Esophagus squamous epithelium (tissue), 4 donors: ENCODE data around the gene ABCB8.
A peak's percentile ranks its signal among the peaks of the same experiment; 100 is the strongest.

Experiments used
- POLR2A ChIP-seq, 4 donors: fragments of 450-650 bp; IDR thresholded peaks; one replicate each; pipeline ENCODE4 v1.6.1; 2017; ENCODE audit warnings: antibody characterized with exemption in 4 of 4, mild to moderate bottlenecking in 4 of 4, moderate library complexity in 3 of 4
- TF ChIP-seq, protein P1 (sequence below), 6 experiments: fragments of 450-650 bp in 4 of 6; fragments of 200-600 bp in 2 of 6; sonication (generic) in 2 of 6; IDR thresholded peaks; one replicate each; pipeline ENCODE4 v1.5.1; 2016 to 2019; ENCODE audit warnings: antibody characterized with exemption in 6 of 6, mild to moderate bottlenecking in 4 of 6, moderate library complexity in 4 of 6

DNA sequence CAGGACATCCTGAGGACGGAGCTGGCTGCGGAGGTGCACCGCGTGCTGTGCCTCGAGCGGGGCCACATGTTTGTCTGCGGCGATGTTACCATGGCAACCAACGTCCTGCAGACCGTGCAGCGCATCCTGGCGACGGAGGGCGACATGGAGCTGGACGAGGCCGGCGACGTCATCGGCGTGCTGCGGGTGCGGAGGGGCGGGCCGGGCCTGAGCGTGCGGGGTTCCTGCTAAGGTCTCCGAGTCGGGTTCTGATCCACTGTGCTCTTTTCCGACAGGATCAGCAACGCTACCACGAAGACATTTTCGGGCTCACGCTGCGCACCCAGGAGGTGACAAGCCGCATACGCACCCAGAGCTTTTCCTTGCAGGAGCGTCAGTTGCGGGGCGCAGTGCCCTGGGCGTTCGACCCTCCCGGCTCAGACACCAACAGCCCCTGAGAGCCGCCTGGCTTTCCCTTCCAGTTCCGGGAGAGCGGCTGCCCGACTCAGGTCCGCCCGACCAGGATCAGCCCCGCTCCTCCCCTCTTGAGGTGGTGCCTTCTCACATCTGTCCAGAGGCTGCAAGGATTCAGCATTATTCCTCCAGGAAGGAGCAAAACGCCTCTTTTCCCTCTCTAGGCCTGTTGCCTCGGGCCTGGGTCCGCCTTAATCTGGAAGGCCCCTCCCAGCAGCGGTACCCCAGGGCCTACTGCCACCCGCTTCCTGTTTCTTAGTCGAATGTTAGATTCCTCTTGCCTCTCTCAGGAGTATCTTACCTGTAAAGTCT is 14.3 kb upstream of the ABCB8 start:
- TF ChIP-seq, protein P1, sequence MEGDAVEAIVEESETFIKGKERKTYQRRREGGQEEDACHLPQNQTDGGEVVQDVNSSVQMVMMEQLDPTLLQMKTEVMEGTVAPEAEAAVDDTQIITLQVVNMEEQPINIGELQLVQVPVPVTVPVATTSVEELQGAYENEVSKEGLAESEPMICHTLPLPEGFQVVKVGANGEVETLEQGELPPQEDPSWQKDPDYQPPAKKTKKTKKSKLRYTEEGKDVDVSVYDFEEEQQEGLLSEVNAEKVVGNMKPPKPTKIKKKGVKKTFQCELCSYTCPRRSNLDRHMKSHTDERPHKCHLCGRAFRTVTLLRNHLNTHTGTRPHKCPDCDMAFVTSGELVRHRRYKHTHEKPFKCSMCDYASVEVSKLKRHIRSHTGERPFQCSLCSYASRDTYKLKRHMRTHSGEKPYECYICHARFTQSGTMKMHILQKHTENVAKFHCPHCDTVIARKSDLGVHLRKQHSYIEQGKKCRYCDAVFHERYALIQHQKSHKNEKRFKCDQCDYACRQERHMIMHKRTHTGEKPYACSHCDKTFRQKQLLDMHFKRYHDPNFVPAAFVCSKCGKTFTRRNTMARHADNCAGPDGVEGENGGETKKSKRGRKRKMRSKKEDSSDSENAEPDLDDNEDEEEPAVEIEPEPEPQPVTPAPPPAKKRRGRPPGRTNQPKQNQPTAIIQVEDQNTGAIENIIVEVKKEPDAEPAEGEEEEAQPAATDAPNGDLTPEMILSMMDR (IDR thresholded peaks at IDR 0.05) = peak in 1 of 6 experiments; percentile 23
- TF ChIP-seq POLR2A (IDR thresholded peaks at IDR 0.05) = peak in 1 of 4 donors; percentile 6
